ENCODE data around the gene CDK3.

Gene CDK3

GRCh38 chr17:75978938-75979704 lies 21.5 kb upstream of the CDK3 start, which contains the start of the genes ACOX1 and TEN1:
Gene ACOX1, minus strand, starts transcription at chr17:75979166. Its CDS starts 93 bp downstream, at chr17:75979073.
Gene TEN1, plus strand, starts transcription at chr17:75979240. Its CDS starts 6,953 bp downstream, at chr17:75986193.
- Histone ChIP-seq H3F3A (ENCODE audit: insufficient read depth, low read length) (no peaks in the 10 kb centered on the region), H2AFZ (ENCODE audit: low read length) (peak within 1 kb of the TSS; percentile 99), H3K9me3 (replicated peaks; ENCODE audit: insufficient read depth, low read length) (no peaks in the 10 kb centered on the region), H3K27ac (ENCODE audit: low read length) (peak within 1 kb of the TSS; percentile 84), H3K9me2 (replicated peaks; ENCODE audit: insufficient read depth, low read length) (no peaks in the 10 kb centered on the region), H3K4me3 (ENCODE audit: low read length) (peak within 1 kb of the TSS; percentile 95), H3K4me2 (ENCODE audit: low read depth, low read length) (peak within 1 kb of the TSS; percentile 99), H3K9ac (ENCODE audit: low read length) (peak within 1 kb of the TSS; percentile 98), H4K20me1 (ENCODE audit: insufficient read depth, low read length) (no peaks in the 10 kb centered on the region), H3K36me3 (replicated peaks; ENCODE audit: insufficient read depth, low read length) (no peaks in the 10 kb centered on the region), H3K79me2 (ENCODE audit: low read length) (peaks cover 21% of the 10 kb centered on the region), H3K27me3 (replicated peaks; ENCODE audit: insufficient read depth, low read length) (no peaks in the 10 kb centered on the region), H3K4me1 (ENCODE audit: low read length) (no peaks in the 10 kb centered on the region)
- no peak for TF ChIP-seq EZH2 (optimal IDR thresholded peaks at IDR 0.05; ENCODE audit: low read depth, low read length)
- TF ChIP-seq EZH2phosphoT487 (IDR thresholded peaks at IDR 0.05; ENCODE audit: low read length), result no peak
- TF ChIP-seq CTCF (IDR thresholded peaks at IDR 0.05; ENCODE audit: low read length), result peak; percentile 35
- DNase-seq, result peak; percentile 95

GRCh38 chr17:75979705-75980187 lies 20.9 kb upstream of the CDK3 start:
- H3F3A ChIP-seq (ENCODE audit: insufficient read depth, low read length), result no peaks in the 10 kb centered on the region
- no peaks in the 10 kb centered on the region for H3K36me3 ChIP-seq (replicated peaks; ENCODE audit: insufficient read depth, low read length)
- H3K9me2 ChIP-seq (replicated peaks; ENCODE audit: insufficient read depth, low read length), result no peaks in the 10 kb centered on the region
- H3K27ac ChIP-seq (ENCODE audit: low read length), result peak overlapping the region; percentile 84
- no peak for TF ChIP-seq EZH2 (optimal IDR thresholded peaks at IDR 0.05; ENCODE audit: low read depth, low read length)
- TF ChIP-seq EZH2phosphoT487 (IDR thresholded peaks at IDR 0.05; ENCODE audit: low read length), result no peak
- TF ChIP-seq CTCF (IDR thresholded peaks at IDR 0.05; ENCODE audit: low read length), result no peak
- no peaks in the 10 kb centered on the region for H3K4me1 ChIP-seq (ENCODE audit: low read length)
- H3K9ac ChIP-seq (ENCODE audit: low read length), result peak overlapping the region; percentile 98
- no peaks in the 10 kb centered on the region for H3K9me3 ChIP-seq (replicated peaks; ENCODE audit: insufficient read depth, low read length)
- peaks cover 21% of the 10 kb centered on the region for H3K79me2 ChIP-seq (ENCODE audit: low read length)
- H2AFZ ChIP-seq (ENCODE audit: low read length), result peak overlapping the region; percentile 99
- no peaks in the 10 kb centered on the region for H4K20me1 ChIP-seq (ENCODE audit: insufficient read depth, low read length)
- no peak for DNase-seq
- H3K4me2 ChIP-seq (ENCODE audit: low read depth, low read length), result peak overlapping the region; percentile 71; the same call in 1 of the 2 replicates
- peak overlapping the region; percentile 95 for H3K4me3 ChIP-seq (ENCODE audit: low read length)
- H3K27me3 ChIP-seq (replicated peaks; ENCODE audit: insufficient read depth, low read length), result no peaks in the 10 kb centered on the region

GRCh38 chr17:75980188-75981018 lies 20.3 kb upstream of the CDK3 start:
- Histone ChIP-seq H3F3A (ENCODE audit: insufficient read depth, low read length) (no peaks in the 10 kb centered on the region), H4K20me1 (ENCODE audit: insufficient read depth, low read length) (no peaks in the 10 kb centered on the region), H3K27ac (ENCODE audit: low read length) (peak overlapping the region; percentile 84; the same call in 1 of the 2 replicates), H3K9me2 (replicated peaks; ENCODE audit: insufficient read depth, low read length) (no peaks in the 10 kb centered on the region), H3K9me3 (replicated peaks; ENCODE audit: insufficient read depth, low read length) (no peaks in the 10 kb centered on the region), H3K4me3 (ENCODE audit: low read length) (peak overlapping the region; percentile 95), H2AFZ (ENCODE audit: low read length) (peak overlapping the region; percentile 99), H3K4me1 (ENCODE audit: low read length) (no peaks in the 10 kb centered on the region), H3K79me2 (ENCODE audit: low read length) (peaks cover 21% of the 10 kb centered on the region), H3K27me3 (replicated peaks; ENCODE audit: insufficient read depth, low read length) (no peaks in the 10 kb centered on the region), H3K4me2 (ENCODE audit: low read depth, low read length) (peak overlapping the region; percentile 71; the same call in 1 of the 2 replicates), H3K9ac (ENCODE audit: low read length) (peak overlapping the region; percentile 98), H3K36me3 (replicated peaks; ENCODE audit: insufficient read depth, low read length) (no peaks in the 10 kb centered on the region)
- no peak for DNase-seq
- TF ChIP-seq CTCF (IDR thresholded peaks at IDR 0.05; ENCODE audit: low read length) (no peak), EZH2phosphoT487 (IDR thresholded peaks at IDR 0.05; ENCODE audit: low read length) (no peak), EZH2 (optimal IDR thresholded peaks at IDR 0.05; ENCODE audit: low read depth, low read length) (no peak)

All from MM.1S (cell line).